Measurements from ENCODE around the gene KANSL3.
"Not testable (repeated sequence)": the region's sequence is repeated elsewhere in the genome, so short reads cannot be mapped to it uniquely, and the experiment has no call there.

The KANSL3 gene

GRCh38 chr2:96665083-96665569 lies 27.0 kb upstream of the KANSL3 start:
- ATAC-seq (ENCODE audit: low read depth) (no peak), DNase-seq (ENCODE audit: low spot score in 2 of 2) (no peak)

GRCh38 chr2:96664366-96664925 lies 26.3 kb upstream of the KANSL3 start:
- Mint-ChIP-seq H3K36me3 (no peaks in the 10 kb centered on the region), H3K4me1 (no peaks in the 10 kb centered on the region), H3K4me3 (no peak overlapping the region), H3K27me3 (no peaks in the 10 kb centered on the region), H3K27ac (no peak overlapping the region), H3K9me3 (no peaks in the 10 kb centered on the region)
- DNase-seq (ENCODE audit: low spot score in 2 of 2) (no peak), ATAC-seq (ENCODE audit: low read depth) (no peak)

More at GRCh38 chr2:96665083-96665569, 27.0 kb upstream of the KANSL3 start:
- Mint-ChIP-seq H3K9me3 (no peaks in the 10 kb centered on the region), H3K4me1 (no peaks in the 10 kb centered on the region), H3K27me3 (no peaks in the 10 kb centered on the region), H3K4me3 (no peak overlapping the region), H3K36me3 (no peaks in the 10 kb centered on the region), H3K27ac (no peak overlapping the region)

- no peak overlapping the region for H3K27ac Mint-ChIP-seq
- ATAC-seq (ENCODE audit: low read depth), result no peak
- no peaks in the 10 kb centered on the region for H3K4me1 Mint-ChIP-seq
- no peaks in the 10 kb centered on the region for H3K27me3 Mint-ChIP-seq
- no peak for DNase-seq (ENCODE audit: low spot score in 2 of 2)
- no peak overlapping the region for H3K4me3 Mint-ChIP-seq
- H3K9me3 Mint-ChIP-seq, result no peaks in the 10 kb centered on the region
- H3K36me3 Mint-ChIP-seq, result no peaks in the 10 kb centered on the region
Observed at GRCh38 chr2:96663829-96664228, 25.7 kb upstream of the KANSL3 start.

- no peaks in the 10 kb centered on the region for H3K27me3 Mint-ChIP-seq
- DNase-seq (ENCODE audit: low spot score in 2 of 2), result no peak
- ATAC-seq (ENCODE audit: low read depth), result no peak
Observed at GRCh38 chr2:96663177-96663576, 25.1 kb upstream of the KANSL3 start.

GRCh38 chr2:96662360-96662759 lies 24.2 kb upstream of the KANSL3 start:
- DNase-seq (ENCODE audit: low spot score in 2 of 2), result no peak
- no peak overlapping the region for H3K27ac Mint-ChIP-seq
- H3K27me3 Mint-ChIP-seq, result no peaks in the 10 kb centered on the region
- no peaks in the 10 kb centered on the region for H3K9me3 Mint-ChIP-seq
- no peaks in the 10 kb centered on the region for H3K36me3 Mint-ChIP-seq
- H3K4me1 Mint-ChIP-seq, result no peaks in the 10 kb centered on the region
- ATAC-seq (ENCODE audit: low read depth), result no peak
- H3K4me3 Mint-ChIP-seq, result no peak overlapping the region

More at GRCh38 chr2:96663177-96663576, 25.1 kb upstream of the KANSL3 start:
- Mint-ChIP-seq H3K36me3 (no peaks in the 10 kb centered on the region), H3K4me3 (no peak overlapping the region), H3K4me1 (no peaks in the 10 kb centered on the region), H3K9me3 (no peaks in the 10 kb centered on the region), H3K27ac (no peak overlapping the region)

GRCh38 chr2:96661324-96661723 lies 23.2 kb upstream of the KANSL3 start:
- Mint-ChIP-seq H3K4me1 (no peaks in the 10 kb centered on the region), H3K27me3 (no peaks in the 10 kb centered on the region), H3K27ac (no peak overlapping the region), H3K36me3 (no peaks in the 10 kb centered on the region), H3K4me3 (no peak overlapping the region), H3K9me3 (no peaks in the 10 kb centered on the region)
- ATAC-seq (ENCODE audit: low read depth), result no peak
- DNase-seq (ENCODE audit: low spot score in 2 of 2), result no peak

- DNase-seq (ENCODE audit: low spot score in 2 of 2) (no peak), ATAC-seq (ENCODE audit: low read depth) (peak; percentile 55)
- H3K4me1 Mint-ChIP-seq, result peaks cover 2% of the 10 kb centered on the region
- no peaks in the 10 kb centered on the region for H3K9me3 Mint-ChIP-seq
- no peaks in the 10 kb centered on the region for H3K36me3 Mint-ChIP-seq
- H3K4me3 Mint-ChIP-seq, result no peak overlapping the region
- H3K27me3 Mint-ChIP-seq, result no peaks in the 10 kb centered on the region
- H3K27ac Mint-ChIP-seq, result no peak overlapping the region
Observed at GRCh38 chr2:96656540-96656939, 18.4 kb upstream of the KANSL3 start.

GRCh38 chr2:96655526-96655925 lies 17.4 kb upstream of the KANSL3 start:
- Mint-ChIP-seq H3K4me1 (peaks cover 2% of the 10 kb centered on the region), H3K27ac (no peak overlapping the region), H3K4me3 (no peak overlapping the region), H3K27me3 (peaks cover 3% of the 10 kb centered on the region), H3K36me3 (peaks cover 2% of the 10 kb centered on the region), H3K9me3 (no peaks in the 10 kb centered on the region)
- no peak for ATAC-seq (ENCODE audit: low read depth)
- no peak for DNase-seq (ENCODE audit: low spot score in 2 of 2)

GRCh38 chr2:96654791-96655190 lies 16.7 kb upstream of the KANSL3 start:
- not testable (repeated sequence) for H3K4me3 Mint-ChIP-seq; ATAC-seq (ENCODE audit: low read depth); DNase-seq (ENCODE audit: low spot score in 2 of 2); H3K36me3 Mint-ChIP-seq; H3K9me3 Mint-ChIP-seq; H3K4me1 Mint-ChIP-seq; H3K27ac Mint-ChIP-seq; H3K27me3 Mint-ChIP-seq

- no peak overlapping the region for H3K27ac Mint-ChIP-seq
- H3K27me3 Mint-ChIP-seq, result peaks cover 6% of the 10 kb centered on the region
- peaks cover 2% of the 10 kb centered on the region for H3K36me3 Mint-ChIP-seq
- H3K9me3 Mint-ChIP-seq, result no peaks in the 10 kb centered on the region
- H3K4me1 Mint-ChIP-seq, result peaks cover 2% of the 10 kb centered on the region
- no peak overlapping the region for H3K4me3 Mint-ChIP-seq
- ATAC-seq (ENCODE audit: low read depth) (no peak), DNase-seq (ENCODE audit: low spot score in 2 of 2) (no peak)
Observed at GRCh38 chr2:96651793-96652192, 13.7 kb upstream of the KANSL3 start.

- no peak for DNase-seq (ENCODE audit: low spot score in 2 of 2)
- H3K4me1 Mint-ChIP-seq, result no peaks in the 10 kb centered on the region
- peaks cover 6% of the 10 kb centered on the region for H3K27me3 Mint-ChIP-seq
- no peaks in the 10 kb centered on the region for H3K9me3 Mint-ChIP-seq
- no peak overlapping the region for H3K27ac Mint-ChIP-seq
- H3K4me3 Mint-ChIP-seq, result no peak overlapping the region
- peaks cover 2% of the 10 kb centered on the region for H3K36me3 Mint-ChIP-seq
- no peak for ATAC-seq (ENCODE audit: low read depth)
Observed at GRCh38 chr2:96649342-96649741, 11.2 kb upstream of the KANSL3 start.

GRCh38 chr2:96648306-96648930 lies 10.3 kb upstream of the KANSL3 start:
- Mint-ChIP-seq H3K4me3 (no peak overlapping the region), H3K27me3 (peaks cover 6% of the 10 kb centered on the region), H3K4me1 (no peaks in the 10 kb centered on the region), H3K36me3 (peaks cover 2% of the 10 kb centered on the region), H3K27ac (no peak overlapping the region), H3K9me3 (no peaks in the 10 kb centered on the region)
- DNase-seq (ENCODE audit: low spot score in 2 of 2), result no peak
- no peak for ATAC-seq (ENCODE audit: low read depth)

- ATAC-seq (ENCODE audit: low read depth) (no peak), DNase-seq (ENCODE audit: low spot score in 2 of 2) (no peak)
- no peak overlapping the region for H3K4me3 Mint-ChIP-seq
- H3K27me3 Mint-ChIP-seq, result peaks cover 6% of the 10 kb centered on the region
- no peaks in the 10 kb centered on the region for H3K4me1 Mint-ChIP-seq
- no peaks in the 10 kb centered on the region for H3K9me3 Mint-ChIP-seq
- H3K36me3 Mint-ChIP-seq, result peaks cover 2% of the 10 kb centered on the region
- H3K27ac Mint-ChIP-seq, result no peak overlapping the region
Observed at GRCh38 chr2:96647681-96648080, 9.6 kb upstream of the KANSL3 start.

- no peaks in the 10 kb centered on the region for H3K36me3 Mint-ChIP-seq
- no peaks in the 10 kb centered on the region for H3K4me1 Mint-ChIP-seq
- no peak within 1 kb of the TSS for H3K27ac Mint-ChIP-seq
- no peak within 1 kb of the TSS for H3K4me3 Mint-ChIP-seq
- H3K27me3 Mint-ChIP-seq, result peaks cover 1% of the 10 kb centered on the region
- DNase-seq (ENCODE audit: low spot score in 2 of 2) (no peak), ATAC-seq (ENCODE audit: low read depth) (no peak)
- H3K9me3 Mint-ChIP-seq, result no peaks in the 10 kb centered on the region
Observed at GRCh38 chr2:96642564-96643360, 4.7 kb upstream of the KANSL3 start, which contains the start of gene FER1L5. TSS of gene FER1L5 (plus strand) at chr2:96642764. CDS start at chr2:96642837, 73 bp downstream.
